GM12801 (cell line): ENCODE results near the gene PHF3.

Source experiments
- CTCF ChIP-seq: IDR thresholded peaks from one replicate; pipeline ENCODE4 v1.5.1; 2011; ENCODE audit warnings: control low read depth; ENCODE audit not compliant: insufficient read length; ENCODE audit errors: extremely low read depth

Gene PHF3

GRCh38 chr6:63709148-63709547, 73.5 kb downstream of the PHF3 start:
- no peak for TF ChIP-seq CTCF

- TF ChIP-seq CTCF, result no peak
Measured at GRCh38 chr6:63713332-63713731, 77.7 kb downstream of the PHF3 start.

- no peak for TF ChIP-seq CTCF
Measured at GRCh38 chr6:63714091-63714490, 78.5 kb downstream of the PHF3 start.

- no peak for TF ChIP-seq CTCF
Measured at GRCh38 chr6:63716169-63716568, 80.6 kb downstream of the PHF3 start.

- TF ChIP-seq CTCF, result no peak
Measured at GRCh38 chr6:63721181-63721580, 85.6 kb downstream of the PHF3 start.

GRCh38 chr6:63724721-63725120, 89.1 kb downstream of the PHF3 start:
- no peak for TF ChIP-seq CTCF

GRCh38 chr6:63730311-63730710, 94.7 kb downstream of the PHF3 start:
- no peak for TF ChIP-seq CTCF

GRCh38 chr6:63731930-63732329, 96.3 kb downstream of the PHF3 start:
- no peak for TF ChIP-seq CTCF
